ENCODE results near the gene MEI1. TPM values are rescaled to one million over a fixed set of nuclear protein-coding genes. Genes with fewer than 3 reads are reported as not detected.

Gene MEI1
- total and polyA plus RNA-seq, 9 of the 15 experiments (the other 6 are each of a cell fraction or from before 2014, with no cell fraction given): 0.08 to 0.68 (median 0.18) TPM; not detected in 2

- TF ChIP-seq ZNF512 (tag; IDR thresholded peaks at IDR 0.05): no peak
Observed at GRCh38 chr22:41742918-41743317, 43.6 kb downstream of the MEI1 start (continued).

- BruUV-seq (replicated peaks): no TSS peak
- H4K20me1 ChIP-seq (replicated peaks; ENCODE audit: control insufficient read depth, insufficient read depth, low read length): no peaks in the 10 kb centered on the region
- POLR2A ChIA-PET: no interaction called here
- CTCF ChIA-PET (ENCODE audit: low intra/inter-chr PET ratio): no interaction called here
- no peaks in the 10 kb centered on the region for H3K79me2 ChIP-seq (ENCODE audit: control insufficient read depth, insufficient read depth, low read length)
- FAIRE-seq: no peak
- in situ Hi-C loops (cut with MboI): no loop called here
- no peaks in the 10 kb centered on the region; a peak in 1 of 5 replicates for H3K4me1 ChIP-seq (replicated peaks in 1 of 2; ENCODE audit: control insufficient read depth in 2 of 2, insufficient read depth in 2 of 2, low read length in 2 of 2)
- WGBS (ENCODE audit: insufficient coverage, low coverage, missing lambda C conversion rate): 0% methylated on average over 3 of the region's 3 CpGs
- no peak overlapping the region for H3K4me3 ChIP-seq
- peaks cover 4 to 9% of the 10 kb centered on the region in 2 experiments; a peak in 1 of 5 replicates for H3K27me3 ChIP-seq (ENCODE audit: control insufficient read depth in 2 of 2, insufficient read depth in 2 of 2, low read length in 2 of 2)
- intact Hi-C loops (cut with micrococcal nuclease): loop anchor here (2.0 to 10.0 kb wide), 3 partner anchors 49 to 109 kb away; partner anchors contain the start of genes CCDC134 and MEI1
- no peak for ATAC-seq
- H2AFZ ChIP-seq (ENCODE audit: low read depth, low read length): no peak overlapping the region
- DNase-seq (ENCODE audit: extremely low read depth in 1 of 4, low spot score in 3 of 4): no peak
- no peaks in the 10 kb centered on the region for H3K9me1 ChIP-seq (ENCODE audit: control insufficient read depth, insufficient read depth, low read length)
- H3K9ac ChIP-seq (ENCODE audit: insufficient read depth in 1 of 2, low read depth in 2 of 2, low read length in 2 of 2): no peak overlapping the region
- H3K4me2 ChIP-seq (ENCODE audit: insufficient read depth, low read length): no peak overlapping the region
- no peaks in the 10 kb centered on the region for H3K9me3 ChIP-seq (replicated peaks; ENCODE audit: control insufficient read depth, insufficient read depth, low read depth, low read length)
- no peaks in the 10 kb centered on the region for H3K36me3 ChIP-seq (ENCODE audit: control insufficient read depth, insufficient read depth, low read length)
- H3K27ac ChIP-seq (ENCODE audit: extremely low read depth, low read depth, low read length): no peak overlapping the region
- TF ChIP-seq ELK3 (CRISPR knock-in tag; IDR thresholded peaks at IDR 0.05) (no peak), GATA2 (CRISPR knock-in tag; IDR thresholded peaks at IDR 0.05) (no peak), NFIX (CRISPR knock-in tag; IDR thresholded peaks at IDR 0.05; ENCODE audit: low read depth) (no peak), SOX6 (IDR thresholded peaks at IDR 0.05) (no peak), ZNF75A (CRISPR knock-in tag; IDR thresholded peaks at IDR 0.05) (no peak), HDAC8 (tag; IDR thresholded peaks at IDR 0.05) (no peak), UBTF (IDR thresholded peaks at IDR 0.05; ENCODE audit: borderline replicate concordance in 1 of 2, low read depth in 2 of 2, low read length in 2 of 2) (no peak), TRIM28 (IDR thresholded peaks at IDR 0.05) (no peak), TCF7 (IDR thresholded peaks at IDR 0.05; ENCODE audit: borderline replicate concordance) (no peak), POLR2H (tag; IDR thresholded peaks at IDR 0.05; ENCODE audit: low read depth) (no peak), COPS2 (conservative IDR thresholded peaks at IDR 0.05) (no peak), E2F4 (CRISPR knock-in tag; IDR thresholded peaks at IDR 0.05; ENCODE audit: low read depth) (no peak), SMAD1 (IDR thresholded peaks at IDR 0.05; ENCODE audit: low read depth, low read length, partially characterized antibody) (no peak), ZNF140 (CRISPR knock-in tag; IDR thresholded peaks at IDR 0.05) (no peak), ZEB2 (IDR thresholded peaks at IDR 0.05) (no peak), ZNF785 (CRISPR knock-in tag; IDR thresholded peaks at IDR 0.05) (no peak)
Observed at GRCh38 chr22:41745968-41746367, 46.7 kb downstream of the MEI1 start.

Measured in K562 (cell line).